Vagina (tissue), 2 donors: ENCODE data around the gene MDGA2. TPM values are rescaled to one million over a fixed set of nuclear protein-coding genes. Genes with fewer than 3 reads are reported as not detected.

ENCODE experiments used
- DNase-seq, 2 donors: peaks; one replicate each; pipeline ENCODE4 v3.0.0-alpha.2; 2017; ENCODE audit errors: extremely low spot score in 2 of 2
- H3K27ac ChIP-seq: fragments of 200-600 bp; sonication (generic); one replicate; pipeline ENCODE4 v1.5.1; 2019
- H3K27me3 ChIP-seq: fragments of 200-600 bp; sonication (generic); one replicate; pipeline ENCODE4 v1.5.1; 2019
- H3K36me3 ChIP-seq, 2 donors: fragments of 200-600 bp; sonication (generic); one replicate each; pipeline ENCODE4 v1.5.1; 2017 to 2019
- H3K4me1 ChIP-seq: fragments of 200-600 bp; sonication (generic); one replicate; pipeline ENCODE4 v1.5.1; 2019
- H3K4me3 ChIP-seq, 2 donors: fragments of 200-600 bp; sonication (generic); 1 replicate in 1 of 2; 2 replicates in 1 of 2; pipeline ENCODE4 v1.5.1; 2016 to 2019
- H3K9me3 ChIP-seq: fragments of 200-600 bp; sonication (generic); one replicate; pipeline ENCODE4 v1.5.1; 2019
- CTCF ChIP-seq, 3 experiments: fragments of 450-650 bp in 2 of 3; fragments of 200-600 bp in 1 of 3; sonication (generic) in 1 of 3; IDR thresholded peaks; one replicate each; pipeline ENCODE4 v1.5.1; 2017 to 2019; ENCODE audit warnings: antibody characterized with exemption in 3 of 3, mild to moderate bottlenecking in 2 of 3, moderate library complexity in 2 of 3
- POLR2A ChIP-seq, 2 donors: fragments of 450-650 bp; IDR thresholded peaks; one replicate each; pipeline ENCODE4 v1.6.1; 2017; ENCODE audit warnings: antibody characterized with exemption in 2 of 2, mild to moderate bottlenecking in 2 of 2, moderate library complexity in 2 of 2
- POLR2AphosphoS5 ChIP-seq, 2 donors: sonication (generic); formaldehyde crosslinking; IDR thresholded peaks; one replicate each; pipeline ENCODE4 v1.9.0; 2017; ENCODE audit warnings: antibody characterized with exemption in 2 of 2, mild to moderate bottlenecking in 2 of 2, low read depth in 1 of 2; ENCODE audit not compliant: insufficient read depth in 1 of 2
- intact Hi-C: fragments of 100-400 bp; cut with DNase I; formaldehyde crosslinking; loops from one replicate; pipeline ENCODE4 v1.15.1; 2023
- total RNA-seq: library from RNA; depleted of rRNA; stranded (reverse); fragments of >200 nt; gene quantifications from one replicate; pipeline ENCODE4 v1.2.3, GENCODE V29; 2016

The MDGA2 gene
- total RNA-seq, 1 donor from 2014 or later = not detected

GRCh38 chr14:46887144-46887543, 788.3 kb downstream of the MDGA2 start:
- Histone ChIP-seq H3K27me3 (no peaks in the 10 kb centered on the region), H3K27ac (no peak overlapping the region), H3K36me3 (no peaks in the 10 kb centered on the region), H3K4me1 (no peaks in the 10 kb centered on the region), H3K9me3 (no peaks in the 10 kb centered on the region), H3K4me3 (no peak overlapping the region)
- DNase-seq = no peak
- intact Hi-C loops = no loop called here
- TF ChIP-seq POLR2AphosphoS5 (IDR thresholded peaks at IDR 0.05; ENCODE audit: insufficient read depth in 1 of 2, low read depth in 1 of 2) = no peak

GRCh38 chr14:46885566-46885965, 789.8 kb downstream of the MDGA2 start:
- no peaks in the 10 kb centered on the region for H3K36me3 ChIP-seq
- H3K4me3 ChIP-seq = no peak overlapping the region
- H3K27me3 ChIP-seq = no peaks in the 10 kb centered on the region
- H3K4me1 ChIP-seq = no peaks in the 10 kb centered on the region
- no peaks in the 10 kb centered on the region for H3K9me3 ChIP-seq
- no peak overlapping the region for H3K27ac ChIP-seq
- intact Hi-C loops = no loop called here
- TF ChIP-seq POLR2A (IDR thresholded peaks at IDR 0.05) (no peak), POLR2AphosphoS5 (IDR thresholded peaks at IDR 0.05; ENCODE audit: insufficient read depth in 1 of 2, low read depth in 1 of 2) (no peak)
- no peak for DNase-seq

- TF ChIP-seq POLR2A (IDR thresholded peaks at IDR 0.05) = no peak
- TF ChIP-seq POLR2AphosphoS5 (IDR thresholded peaks at IDR 0.05; ENCODE audit: insufficient read depth in 1 of 2, low read depth in 1 of 2) = no peak
- TF ChIP-seq CTCF (IDR thresholded peaks at IDR 0.05) = no peak
- Histone ChIP-seq H3K27ac (no peak overlapping the region), H3K4me3 (no peak overlapping the region), H3K9me3 (no peaks in the 10 kb centered on the region), H3K36me3 (no peaks in the 10 kb centered on the region), H3K4me1 (no peaks in the 10 kb centered on the region), H3K27me3 (no peaks in the 10 kb centered on the region)
- intact Hi-C loops = no loop called here
- DNase-seq = no peak
These were observed 813.7 kb downstream of the MDGA2 start for GRCh38 chr14:46861753-46862152.

- Histone ChIP-seq H3K4me3 (no peak overlapping the region), H3K27me3 (no peaks in the 10 kb centered on the region), H3K9me3 (no peaks in the 10 kb centered on the region), H3K27ac (no peak overlapping the region), H3K4me1 (no peaks in the 10 kb centered on the region), H3K36me3 (no peaks in the 10 kb centered on the region)
- intact Hi-C loops = no loop called here
- DNase-seq = no peak
- TF ChIP-seq CTCF (IDR thresholded peaks at IDR 0.05) = no peak
- no peak for TF ChIP-seq POLR2A (IDR thresholded peaks at IDR 0.05)
- no peak for TF ChIP-seq POLR2AphosphoS5 (IDR thresholded peaks at IDR 0.05; ENCODE audit: insufficient read depth in 1 of 2, low read depth in 1 of 2)
These were observed 834.3 kb downstream of the MDGA2 start for GRCh38 chr14:46840944-46841720.

- intact Hi-C loops = no loop called here
- Histone ChIP-seq H3K27me3 (no peaks in the 10 kb centered on the region), H3K36me3 (no peaks in the 10 kb centered on the region), H3K4me1 (no peaks in the 10 kb centered on the region), H3K9me3 (no peaks in the 10 kb centered on the region), H3K27ac (no peak overlapping the region), H3K4me3 (no peak overlapping the region)
- no peak for DNase-seq
- TF ChIP-seq POLR2AphosphoS5 (IDR thresholded peaks at IDR 0.05; ENCODE audit: insufficient read depth in 1 of 2, low read depth in 1 of 2) (no peak), CTCF (IDR thresholded peaks at IDR 0.05) (no peak), POLR2A (IDR thresholded peaks at IDR 0.05) (no peak)
These were observed 855.1 kb downstream of the MDGA2 start for GRCh38 chr14:46820291-46820690.

GRCh38 chr14:46819117-46819516, 856.3 kb downstream of the MDGA2 start:
- no peaks in the 10 kb centered on the region for H3K4me1 ChIP-seq
- DNase-seq = no peak
- H3K27me3 ChIP-seq = no peaks in the 10 kb centered on the region
- intact Hi-C loops = no loop called here
- TF ChIP-seq POLR2AphosphoS5 (IDR thresholded peaks at IDR 0.05; ENCODE audit: insufficient read depth in 1 of 2, low read depth in 1 of 2) = no peak
- H3K27ac ChIP-seq = no peak overlapping the region
- H3K9me3 ChIP-seq = no peaks in the 10 kb centered on the region
- no peak overlapping the region for H3K4me3 ChIP-seq
- no peaks in the 10 kb centered on the region for H3K36me3 ChIP-seq
